ENCODE data around the gene RIPOR2.
"Not testable (repeated sequence)": the region's sequence is repeated elsewhere in the genome, so short reads cannot be mapped to it uniquely, and the experiment has no call there.

Gene RIPOR2

GRCh38 chr6:24802271-24803059 lies 133.3 kb downstream of the RIPOR2 start:
- no peak for DNase-seq (ENCODE audit: low read depth in 2 of 2)

- no peak for DNase-seq (ENCODE audit: low read depth in 2 of 2)
These were observed 136.2 kb downstream of the RIPOR2 start for GRCh38 chr6:24799541-24799915.

DNA sequence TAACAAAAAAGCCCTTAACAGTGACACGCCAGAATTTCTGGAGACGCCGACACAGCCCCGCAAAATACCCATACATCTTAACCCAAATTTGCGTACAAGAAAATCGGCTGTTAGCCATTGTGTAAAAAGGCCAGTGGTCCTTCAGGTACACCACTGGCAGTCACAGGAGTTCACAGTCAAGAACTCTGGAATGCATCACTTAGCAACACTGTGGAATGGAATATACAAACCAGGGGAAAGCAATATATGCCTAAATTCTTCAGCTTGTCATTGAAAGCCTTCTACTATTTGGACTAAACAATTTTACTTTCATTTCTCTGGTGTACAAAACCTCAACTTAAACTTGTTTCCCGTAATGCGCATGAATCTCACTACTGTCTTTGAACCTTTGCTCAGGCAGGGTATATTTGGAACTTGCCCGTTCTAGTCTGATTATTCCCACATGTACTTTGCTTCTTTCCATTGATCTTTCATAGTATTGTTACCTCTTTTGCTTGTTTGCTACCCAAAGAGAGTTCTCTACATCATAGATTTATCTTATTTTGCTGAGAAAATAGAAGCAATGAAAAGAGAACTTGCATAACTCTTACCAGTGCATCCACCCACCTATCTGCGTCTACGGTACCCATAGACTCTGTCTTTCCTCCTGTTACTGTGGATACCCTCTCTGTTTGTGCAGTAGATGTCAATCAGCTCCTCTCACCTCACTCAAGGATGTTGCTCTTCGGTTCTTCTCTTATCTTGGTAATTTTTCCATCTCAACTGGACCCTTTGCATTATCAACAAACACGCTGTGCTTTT lies 136.8 kb downstream of the RIPOR2 start, which contains the start of gene ARMH2:
Gene ARMH2 (minus strand): TSS at position 178 of the 801 bp plus-strand sequence. CDS start 60 bp downstream, at position 118.
- no peak for DNase-seq (ENCODE audit: low read depth in 2 of 2)

DNA sequence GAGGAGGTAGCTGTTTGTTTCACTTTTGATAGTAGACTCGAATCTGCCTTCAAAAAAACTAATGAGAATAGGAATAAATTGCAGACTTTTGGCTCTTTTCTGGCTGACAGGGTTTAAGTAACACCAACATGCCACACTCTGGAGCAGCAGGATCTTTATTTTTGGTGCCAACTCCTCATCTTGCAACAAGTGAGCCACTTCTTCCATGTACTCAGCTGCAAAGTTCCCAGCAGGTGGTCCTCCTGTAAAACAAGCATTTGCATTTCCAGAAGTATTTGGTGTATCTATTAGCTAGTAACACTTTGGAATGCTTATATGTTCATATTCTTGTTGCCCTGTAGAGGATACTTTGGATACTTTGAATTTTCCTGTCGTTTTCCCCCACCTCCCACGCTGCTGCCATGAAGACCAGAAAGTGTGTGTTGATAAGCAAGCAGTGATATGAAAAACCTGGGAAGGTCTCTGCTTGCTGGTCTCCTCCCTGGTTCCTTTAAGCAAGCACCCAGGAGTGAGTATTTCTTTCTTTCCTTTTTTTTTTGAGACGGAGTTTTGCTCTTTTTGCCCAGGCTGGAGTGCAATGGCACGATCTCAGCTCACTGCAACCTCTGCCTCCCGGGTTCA lies 138.1 kb downstream of the RIPOR2 start:
- no peak for DNase-seq (ENCODE audit: low read depth in 2 of 2)

- DNase-seq (ENCODE audit: low read depth in 2 of 2): peak in 1 of 2 experiments; percentile 27
These were observed 139.0 kb downstream of the RIPOR2 start for GRCh38 chr6:24796616-24797290.

- DNase-seq (ENCODE audit: low read depth in 2 of 2): no peak
These were observed 140.7 kb downstream of the RIPOR2 start for GRCh38 chr6:24795106-24795505.

DNA sequence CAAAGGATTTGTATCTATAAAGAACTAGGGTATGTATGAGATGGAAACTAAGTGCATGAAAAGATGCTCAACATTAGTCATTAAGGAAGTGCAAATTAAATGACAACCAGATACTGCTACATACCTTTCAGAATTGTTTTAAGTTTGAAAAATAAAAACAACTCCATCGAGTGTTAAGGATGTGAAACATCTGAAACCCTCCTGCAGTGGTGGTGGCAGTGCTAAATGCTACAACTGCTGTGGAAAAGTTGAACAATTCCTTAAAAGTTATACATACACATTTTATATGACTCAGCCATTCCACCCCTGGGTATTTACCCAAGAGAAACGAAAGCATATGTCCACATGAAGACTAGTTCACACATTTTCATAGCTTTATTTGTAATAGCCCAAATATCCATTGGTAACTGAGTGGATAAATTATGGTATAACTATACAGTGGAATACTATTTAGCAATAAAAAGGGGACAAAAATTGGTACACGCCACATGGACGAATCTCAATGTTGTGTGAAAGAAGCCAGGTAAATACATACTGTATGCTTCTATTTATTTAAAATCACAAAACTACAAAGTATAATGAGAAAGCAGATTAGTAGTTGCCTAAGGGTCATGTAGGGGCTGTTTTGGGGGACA lies 147.6 kb downstream of the RIPOR2 start:
- DNase-seq (ENCODE audit: low read depth in 2 of 2): no peak

DNA sequence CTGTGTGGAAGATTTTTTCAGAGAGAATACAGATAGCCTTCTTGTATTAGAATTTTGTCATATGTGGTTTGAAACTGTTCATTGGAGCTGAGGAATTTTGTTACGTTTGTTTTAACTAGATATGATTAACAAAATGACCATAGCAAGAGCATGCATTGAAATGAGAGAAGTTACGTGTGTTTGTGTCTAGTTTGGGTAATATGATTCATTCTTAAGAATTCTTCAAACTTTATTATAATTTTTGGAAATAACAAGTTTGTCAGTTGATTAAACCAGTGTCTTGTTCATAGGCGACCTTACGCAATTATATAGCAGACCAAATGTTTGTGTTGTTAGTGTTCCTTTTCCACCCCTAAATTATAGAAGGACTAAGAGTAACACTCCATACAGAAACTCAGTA lies 155.6 kb downstream of the RIPOR2 start:
- DNase-seq (ENCODE audit: low read depth in 2 of 2): no peak

DNA sequence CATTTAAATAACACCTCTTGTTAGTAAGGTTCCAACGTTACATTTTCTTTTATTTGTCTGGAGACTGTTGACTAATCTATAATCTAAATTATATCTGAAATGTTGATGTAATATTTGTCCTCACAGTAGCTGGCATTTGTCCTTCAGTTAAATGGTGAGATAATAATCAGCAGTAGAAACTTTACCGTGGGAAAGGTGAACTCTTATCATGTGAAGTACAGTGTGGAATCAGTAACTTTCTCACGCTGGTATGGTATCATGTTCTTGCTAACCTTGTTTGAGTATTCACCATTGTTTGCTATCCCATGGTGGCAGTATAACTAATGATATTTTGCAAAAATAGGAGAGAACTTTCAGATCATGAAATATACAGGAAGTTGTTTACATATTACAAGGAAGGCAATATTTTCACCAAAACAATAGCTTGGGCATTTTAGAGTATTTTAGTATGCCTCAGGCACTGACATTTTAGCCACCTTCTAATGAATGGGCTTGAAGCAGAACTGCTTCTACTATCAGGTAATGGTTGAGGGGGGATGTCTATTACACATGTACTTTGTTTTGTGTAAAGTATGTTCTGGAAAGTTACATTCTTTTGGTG lies 156.2 kb downstream of the RIPOR2 start:
- DNase-seq (ENCODE audit: low read depth in 2 of 2): no peak

DNA sequence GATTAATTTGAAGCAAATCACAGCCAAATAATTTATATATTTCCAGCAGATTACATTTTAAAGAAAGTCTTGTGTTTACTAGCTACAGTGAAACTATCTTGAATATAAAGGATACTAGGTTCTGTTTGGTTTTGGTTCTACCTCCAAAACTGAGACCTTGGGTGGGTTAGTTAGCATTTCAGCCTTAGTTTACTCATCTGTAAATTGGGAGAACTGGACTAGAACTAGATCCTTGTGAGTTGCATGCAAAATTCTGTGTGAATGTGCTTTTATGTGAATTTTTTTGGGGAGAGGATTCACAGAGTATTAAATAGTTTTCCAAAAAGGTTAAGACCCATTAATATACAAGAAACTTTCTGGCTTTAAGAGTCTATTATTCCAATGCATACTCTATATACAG lies 156.9 kb downstream of the RIPOR2 start:
- DNase-seq (ENCODE audit: low read depth in 2 of 2): no peak

DNA sequence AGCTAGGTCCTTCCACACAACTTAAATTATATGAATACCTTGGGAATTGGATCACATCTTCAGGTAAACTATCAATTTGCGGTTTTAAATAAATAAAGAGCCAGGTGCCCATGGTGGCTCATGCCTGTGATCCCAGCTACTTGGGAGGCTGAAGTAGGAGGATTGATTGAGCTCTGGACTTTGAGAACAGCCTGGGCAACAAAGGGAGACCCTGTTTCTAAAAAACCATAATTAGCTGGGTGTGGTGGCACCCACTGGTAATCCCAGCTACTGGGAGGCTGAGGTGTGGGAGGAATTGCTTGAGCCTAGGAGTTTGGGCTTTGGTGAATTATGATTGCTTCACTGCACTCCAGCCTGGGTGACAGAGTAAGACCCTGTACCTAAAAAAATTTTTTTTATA lies 157.6 kb downstream of the RIPOR2 start:
- no peak for DNase-seq (ENCODE audit: low read depth in 2 of 2)

DNA sequence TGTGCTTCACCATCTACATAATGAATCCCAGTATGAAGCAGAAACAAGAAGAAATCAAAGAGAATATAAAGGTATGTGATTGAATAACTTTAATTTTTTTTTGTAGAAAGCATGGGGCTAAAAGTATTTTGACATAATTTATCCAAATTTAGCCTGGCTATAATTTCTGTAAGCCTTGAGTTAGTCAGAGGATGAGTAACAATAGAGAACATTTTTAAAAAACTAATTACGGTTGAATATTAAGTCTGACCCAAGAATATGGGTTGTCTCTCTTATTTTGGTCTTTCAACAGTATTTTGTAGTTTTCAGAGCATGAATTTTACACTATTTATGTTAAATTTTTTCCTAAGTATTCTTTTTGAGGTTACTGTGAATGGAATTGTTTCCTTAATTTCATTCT lies 158.5 kb downstream of the RIPOR2 start:
- DNase-seq (ENCODE audit: low read depth in 2 of 2): no peak

- no peak for DNase-seq (ENCODE audit: low read depth in 2 of 2)
These were observed 160.2 kb downstream of the RIPOR2 start for GRCh38 chr6:24775520-24776058.

DNA sequence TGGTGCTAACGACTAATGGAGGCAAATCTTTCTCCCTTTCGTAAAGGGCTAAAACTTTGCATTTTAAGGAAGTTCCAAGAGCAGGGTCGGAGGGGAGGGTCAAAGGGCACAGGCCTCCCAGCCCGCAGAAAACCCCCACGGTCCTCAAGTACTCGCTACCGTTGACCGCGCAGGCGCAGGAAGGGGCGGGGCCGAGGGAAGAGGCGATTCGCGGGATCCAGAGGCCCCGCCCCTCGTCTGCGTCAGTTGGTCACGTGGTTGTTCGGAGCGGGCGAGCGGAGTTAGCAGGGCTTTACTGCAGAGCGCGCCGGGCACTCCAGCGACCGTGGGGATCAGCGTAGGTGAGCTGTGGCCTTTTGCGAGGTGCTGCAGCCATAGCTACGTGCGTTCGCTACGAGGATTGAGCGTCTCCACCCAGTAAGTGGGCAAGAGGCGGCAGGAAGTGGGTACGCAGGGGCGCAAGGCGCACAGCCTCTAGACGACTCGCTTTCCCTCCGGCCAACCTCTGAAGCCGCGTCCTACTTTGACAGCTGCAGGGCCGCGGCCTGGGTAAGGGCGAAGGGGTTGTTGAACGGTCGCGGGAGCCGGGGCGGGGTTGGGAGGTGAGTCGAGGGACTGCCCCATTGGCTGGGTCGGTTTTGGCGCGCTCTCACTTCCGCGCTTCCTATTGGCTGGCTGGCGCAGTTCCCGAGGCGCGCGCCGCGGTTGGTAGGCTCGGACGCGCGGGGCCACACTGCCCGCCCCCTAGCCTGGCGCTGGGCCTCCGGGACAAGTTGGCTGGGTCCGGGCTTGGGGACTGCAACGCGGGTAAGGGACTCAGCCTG lies 160.9 kb downstream of the RIPOR2 start, which contains the start of gene GMNN:
Gene GMNN (plus strand): TSS at position 242 of the 824 bp plus-strand sequence. CDS start 2,310 bp downstream, outside the sequence.
- DNase-seq (ENCODE audit: low read depth in 2 of 2): peak; percentile 94 to 99

- DNase-seq (ENCODE audit: low read depth in 2 of 2): no peak
These were observed 167.4 kb downstream of the RIPOR2 start for GRCh38 chr6:24768361-24768760.

- DNase-seq (ENCODE audit: low read depth in 2 of 2): no peak
These were observed 168.9 kb downstream of the RIPOR2 start for GRCh38 chr6:24766680-24767462.

- not testable (repeated sequence) for DNase-seq (ENCODE audit: low read depth in 2 of 2)
These were observed 169.8 kb downstream of the RIPOR2 start for GRCh38 chr6:24765968-24766367.
